ENCODE data around the gene ANK3. TPM values are rescaled to one million over a fixed set of nuclear protein-coding genes. Genes with fewer than 3 reads are reported as not detected.

The ANK3 gene
- total and polyA plus RNA-seq, 7 donors, result 10.8 to 86.7 (median 42.5) TPM

DNA sequence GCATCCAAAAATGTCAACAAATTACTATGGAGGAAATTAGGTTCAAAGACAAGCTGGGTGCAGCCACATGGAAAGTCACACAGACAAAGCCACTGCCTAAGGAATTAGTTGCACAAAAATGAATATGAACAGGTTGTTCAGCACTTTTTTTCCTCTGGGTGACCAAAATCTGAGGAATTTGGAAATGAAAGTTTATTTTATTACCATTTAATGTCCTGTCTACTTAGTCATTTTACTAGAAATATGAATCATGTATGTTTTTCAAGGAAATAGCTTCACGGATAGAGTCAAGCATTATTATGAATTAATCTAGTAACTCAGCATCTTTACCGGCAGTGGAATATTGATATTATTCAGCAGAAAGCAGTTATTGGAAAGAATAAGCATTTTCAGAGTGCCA lies 106.3 kb downstream of the ANK3 start:
- Histone ChIP-seq H3K4me1 (no peaks in the 10 kb centered on the region), H3K4me3 (no peak overlapping the region)

DNA sequence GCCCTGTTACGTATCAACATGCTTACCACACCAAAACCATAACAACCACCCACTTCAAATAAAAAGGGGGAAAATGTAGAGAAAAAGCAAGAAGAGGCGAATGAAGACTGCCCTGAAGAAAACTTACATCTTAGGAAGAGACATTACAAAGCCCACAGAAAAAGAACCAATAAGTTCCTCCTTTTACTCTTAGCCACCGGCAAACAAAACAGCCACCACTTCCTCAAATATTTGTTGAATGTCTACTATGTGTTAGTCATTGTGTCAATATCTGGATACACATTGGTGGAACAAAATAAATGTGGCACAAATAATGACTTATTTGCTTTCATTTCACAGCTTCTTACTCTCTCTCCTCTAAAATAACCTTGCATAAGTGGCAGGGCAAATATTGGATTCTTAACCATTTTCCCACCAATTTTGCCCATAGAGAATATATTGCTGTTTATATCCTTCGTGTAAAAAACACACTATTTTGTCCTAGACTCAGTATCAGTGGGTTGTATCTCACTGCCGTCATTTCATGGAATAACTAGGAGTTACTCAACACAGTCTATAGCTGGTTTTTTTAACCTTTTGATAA lies 106.8 kb downstream of the ANK3 start:
- no peak overlapping the region for H3K27ac ChIP-seq
- WGBS, 2 donors, result 59 to 77% methylated on average over 5 of the region's 5 CpGs

More for the DNA sequence above, 106.3 kb downstream of the ANK3 start:
- H3K9me3 ChIP-seq, result no peaks in the 10 kb centered on the region
- TF ChIP-seq POLR2AphosphoS5 (IDR thresholded peaks at IDR 0.05) (no peak), EP300 (IDR thresholded peaks at IDR 0.05) (no peak), POLR2A (IDR thresholded peaks at IDR 0.05) (no peak)
- TF ChIP-seq, protein P1, sequence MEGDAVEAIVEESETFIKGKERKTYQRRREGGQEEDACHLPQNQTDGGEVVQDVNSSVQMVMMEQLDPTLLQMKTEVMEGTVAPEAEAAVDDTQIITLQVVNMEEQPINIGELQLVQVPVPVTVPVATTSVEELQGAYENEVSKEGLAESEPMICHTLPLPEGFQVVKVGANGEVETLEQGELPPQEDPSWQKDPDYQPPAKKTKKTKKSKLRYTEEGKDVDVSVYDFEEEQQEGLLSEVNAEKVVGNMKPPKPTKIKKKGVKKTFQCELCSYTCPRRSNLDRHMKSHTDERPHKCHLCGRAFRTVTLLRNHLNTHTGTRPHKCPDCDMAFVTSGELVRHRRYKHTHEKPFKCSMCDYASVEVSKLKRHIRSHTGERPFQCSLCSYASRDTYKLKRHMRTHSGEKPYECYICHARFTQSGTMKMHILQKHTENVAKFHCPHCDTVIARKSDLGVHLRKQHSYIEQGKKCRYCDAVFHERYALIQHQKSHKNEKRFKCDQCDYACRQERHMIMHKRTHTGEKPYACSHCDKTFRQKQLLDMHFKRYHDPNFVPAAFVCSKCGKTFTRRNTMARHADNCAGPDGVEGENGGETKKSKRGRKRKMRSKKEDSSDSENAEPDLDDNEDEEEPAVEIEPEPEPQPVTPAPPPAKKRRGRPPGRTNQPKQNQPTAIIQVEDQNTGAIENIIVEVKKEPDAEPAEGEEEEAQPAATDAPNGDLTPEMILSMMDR (IDR thresholded peaks at IDR 0.05), result no peak
- no peak overlapping the region for H3K27ac ChIP-seq
- no peaks in the 10 kb centered on the region for H3K36me3 ChIP-seq
- no peak for DNase-seq
- no peaks in the 10 kb centered on the region for H3K27me3 ChIP-seq
- 86 to 90% methylated on average over 2 of the region's 2 CpGs for WGBS, 2 donors
- intact Hi-C loops (cut with DNase I), result no loop called here

DNA sequence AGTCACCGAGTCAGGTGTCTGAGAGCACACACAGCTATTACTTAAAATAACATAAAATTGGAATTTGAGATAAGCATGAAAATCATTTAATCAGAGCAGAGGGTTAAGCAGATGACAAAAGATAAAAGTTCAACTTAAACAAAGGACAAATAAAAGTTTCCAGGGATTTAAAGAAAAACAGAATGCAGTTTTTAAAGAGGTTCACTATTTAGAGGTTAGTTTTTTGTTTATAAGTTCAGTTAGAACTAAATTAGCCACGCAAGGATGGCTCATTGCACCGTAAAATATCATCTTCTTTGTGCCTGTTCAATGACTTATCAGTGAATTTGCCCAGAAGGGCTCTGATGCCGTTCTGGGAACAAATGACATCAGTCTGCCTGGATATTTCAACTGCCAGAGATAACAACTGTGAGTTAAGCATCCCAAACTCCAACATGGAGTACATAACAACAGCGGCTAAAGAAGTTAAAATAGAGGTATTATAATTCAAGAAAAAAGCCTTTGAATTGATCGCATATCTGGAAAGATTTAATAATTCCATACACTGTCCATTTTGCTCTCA lies 107.8 kb downstream of the ANK3 start:
- Histone ChIP-seq H3K4me1 (no peaks in the 10 kb centered on the region), H3K36me3 (no peaks in the 10 kb centered on the region), H3K9me3 (no peaks in the 10 kb centered on the region), H3K27ac (no peak overlapping the region), H3K27me3 (no peaks in the 10 kb centered on the region), H3K4me3 (no peak overlapping the region)
- 92 to 95% methylated on average over 6 of the region's 6 CpGs for WGBS, 2 donors
- intact Hi-C loops (cut with DNase I), result no loop called here
- TF ChIP-seq POLR2A (IDR thresholded peaks at IDR 0.05) (no peak), POLR2AphosphoS5 (IDR thresholded peaks at IDR 0.05) (no peak), EP300 (IDR thresholded peaks at IDR 0.05) (no peak)
- TF ChIP-seq, protein P1 (IDR thresholded peaks at IDR 0.05), result no peak
- no peak for DNase-seq

More for the DNA sequence above, 106.8 kb downstream of the ANK3 start:
- H3K4me1 ChIP-seq, result no peaks in the 10 kb centered on the region
- H3K36me3 ChIP-seq, result no peaks in the 10 kb centered on the region
- no peaks in the 10 kb centered on the region for H3K27me3 ChIP-seq
- no peaks in the 10 kb centered on the region for H3K9me3 ChIP-seq
- TF ChIP-seq POLR2AphosphoS5 (IDR thresholded peaks at IDR 0.05) (no peak), POLR2A (IDR thresholded peaks at IDR 0.05) (no peak), EP300 (IDR thresholded peaks at IDR 0.05) (no peak)
- TF ChIP-seq, protein P1 (IDR thresholded peaks at IDR 0.05), result no peak
- DNase-seq, result no peak
- intact Hi-C loops (cut with DNase I), result no loop called here
- no peak overlapping the region for H3K4me3 ChIP-seq

DNA sequence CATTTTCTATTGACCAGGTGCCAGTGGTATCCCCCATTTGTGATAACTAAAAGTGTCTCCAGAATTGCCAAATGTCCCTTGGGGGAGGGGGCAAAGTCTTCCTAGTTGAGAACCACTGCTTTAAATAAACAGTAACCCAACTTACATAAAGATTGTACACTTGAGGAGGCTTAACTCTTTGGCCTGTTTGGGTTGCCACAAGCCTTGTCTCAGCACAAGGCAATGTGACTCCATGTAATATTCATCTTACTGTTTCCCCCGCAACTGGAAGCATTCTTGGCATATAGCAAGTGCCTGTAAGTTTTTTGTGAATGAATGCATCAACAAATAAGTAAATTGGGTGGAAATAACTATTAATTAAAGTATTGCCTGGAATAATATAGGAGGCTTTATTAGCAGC lies 108.3 kb downstream of the ANK3 start:
- 55 to 97% methylated on average over 1 of the region's 1 CpG for WGBS, 2 donors
- intact Hi-C loops (cut with DNase I), result no loop called here
- Histone ChIP-seq H3K9me3 (no peaks in the 10 kb centered on the region), H3K4me1 (no peaks in the 10 kb centered on the region), H3K36me3 (no peaks in the 10 kb centered on the region), H3K27me3 (no peaks in the 10 kb centered on the region), H3K27ac (no peak overlapping the region), H3K4me3 (no peak overlapping the region)
- DNase-seq, result no peak
- TF ChIP-seq POLR2AphosphoS5 (IDR thresholded peaks at IDR 0.05), result no peak
- TF ChIP-seq, protein P1 (IDR thresholded peaks at IDR 0.05), result no peak
- TF ChIP-seq POLR2A (IDR thresholded peaks at IDR 0.05), result no peak
- TF ChIP-seq EP300 (IDR thresholded peaks at IDR 0.05), result no peak

DNA sequence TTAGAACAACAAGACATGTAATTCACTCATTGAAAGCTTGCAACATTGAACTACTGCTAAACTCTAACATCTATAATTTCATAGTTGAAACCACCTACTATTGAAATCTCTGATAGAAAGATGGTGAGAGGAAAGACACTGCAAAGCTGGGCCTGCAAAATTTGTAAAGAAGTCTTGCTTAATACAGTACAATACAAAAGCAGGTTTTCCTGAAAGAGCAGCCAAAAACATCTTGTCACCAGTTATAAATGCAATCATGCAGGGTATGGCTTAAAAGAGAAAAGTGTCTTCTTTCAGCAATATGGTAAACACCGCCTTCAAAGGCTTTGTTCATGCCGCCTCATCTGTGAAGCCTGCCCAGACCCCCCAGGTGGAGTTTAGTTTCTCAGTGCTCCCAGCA lies 109.2 kb downstream of the ANK3 start:
- no peak for TF ChIP-seq POLR2AphosphoS5 (IDR thresholded peaks at IDR 0.05)
- TF ChIP-seq EP300 (IDR thresholded peaks at IDR 0.05), result no peak
- TF ChIP-seq, protein P1 (IDR thresholded peaks at IDR 0.05), result no peak
- no peak for TF ChIP-seq POLR2A (IDR thresholded peaks at IDR 0.05)
- no peak for DNase-seq
- H3K27me3 ChIP-seq, result no peaks in the 10 kb centered on the region
- H3K4me3 ChIP-seq, result no peak overlapping the region
- no peaks in the 10 kb centered on the region for H3K9me3 ChIP-seq
- 98% methylated on average over 2 of the region's 2 CpGs for WGBS, 2 donors
- intact Hi-C loops (cut with DNase I), result no loop called here
- H3K27ac ChIP-seq, result no peak overlapping the region
- no peaks in the 10 kb centered on the region for H3K4me1 ChIP-seq
- H3K36me3 ChIP-seq, result no peaks in the 10 kb centered on the region

All from sigmoid colon (tissue), 7 donors.